ENCODE measurements around the gene PEA15. TPM values are rescaled to one million over a fixed set of nuclear protein-coding genes. Genes with fewer than 3 reads are reported as not detected.

The PEA15 gene
- total RNA-seq, 1 experiment from 2014 or later: 94.3 TPM

GRCh38 chr1:160188341-160188740 lies 16.8 kb upstream of the PEA15 start:
- DNase-seq (ENCODE audit: low read depth, low spot score): no peak
- no peak for TF ChIP-seq REST (IDR thresholded peaks at IDR 0.05; ENCODE audit: insufficient read depth in 1 of 2, low read depth in 2 of 2, low read length in 1 of 2)
- TF ChIP-seq SIN3A (IDR thresholded peaks at IDR 0.05; ENCODE audit: borderline replicate concordance, insufficient read depth, low read depth, low read length): no peak
- TF ChIP-seq POLR2AphosphoS5 (IDR thresholded peaks at IDR 0.05; ENCODE audit: low read depth, low read length): no peak
- TF ChIP-seq TCF7L2 (IDR thresholded peaks at IDR 0.05; ENCODE audit: low read depth, low read length): no peak
- TF ChIP-seq, protein P1, sequence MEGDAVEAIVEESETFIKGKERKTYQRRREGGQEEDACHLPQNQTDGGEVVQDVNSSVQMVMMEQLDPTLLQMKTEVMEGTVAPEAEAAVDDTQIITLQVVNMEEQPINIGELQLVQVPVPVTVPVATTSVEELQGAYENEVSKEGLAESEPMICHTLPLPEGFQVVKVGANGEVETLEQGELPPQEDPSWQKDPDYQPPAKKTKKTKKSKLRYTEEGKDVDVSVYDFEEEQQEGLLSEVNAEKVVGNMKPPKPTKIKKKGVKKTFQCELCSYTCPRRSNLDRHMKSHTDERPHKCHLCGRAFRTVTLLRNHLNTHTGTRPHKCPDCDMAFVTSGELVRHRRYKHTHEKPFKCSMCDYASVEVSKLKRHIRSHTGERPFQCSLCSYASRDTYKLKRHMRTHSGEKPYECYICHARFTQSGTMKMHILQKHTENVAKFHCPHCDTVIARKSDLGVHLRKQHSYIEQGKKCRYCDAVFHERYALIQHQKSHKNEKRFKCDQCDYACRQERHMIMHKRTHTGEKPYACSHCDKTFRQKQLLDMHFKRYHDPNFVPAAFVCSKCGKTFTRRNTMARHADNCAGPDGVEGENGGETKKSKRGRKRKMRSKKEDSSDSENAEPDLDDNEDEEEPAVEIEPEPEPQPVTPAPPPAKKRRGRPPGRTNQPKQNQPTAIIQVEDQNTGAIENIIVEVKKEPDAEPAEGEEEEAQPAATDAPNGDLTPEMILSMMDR (IDR thresholded peaks at IDR 0.05): no peak
- no peak overlapping the region for H3K4me3 ChIP-seq (ENCODE audit: low read depth in 2 of 2, low read length in 2 of 2)
- ATAC-seq: no peak
- H3K36me3 ChIP-seq (ENCODE audit: control insufficient read depth, insufficient read depth, low read length): no peaks in the 10 kb centered on the region
- H3K27ac ChIP-seq (ENCODE audit: low read length): no peak overlapping the region
- intact Hi-C loops (cut with micrococcal nuclease; ENCODE audit: unreplicated experiment) (no loop called here), in situ Hi-C loops (cut with HindIII; ENCODE audit: low pct_unique_long_range_greater_than_20kb, low sequenced_read_pairs) (no loop called here)
- H3K9me3 ChIP-seq (ENCODE audit: control insufficient read depth, insufficient read depth, low read depth, low read length): no peaks in the 10 kb centered on the region
- no peaks in the 10 kb centered on the region; the same call in 1 of the 2 replicates for H3K27me3 ChIP-seq (ENCODE audit: control insufficient read depth, insufficient read depth, low read length)
- no TSS peak for BruUV-seq (replicated peaks)
- CTCF ChIA-PET: interaction anchor here (0.6 kb wide), 1 partner anchor 1037 kb away, joined by 10 read pairs; no protein-coding TSS in a partner anchor
- H3K4me1 ChIP-seq (ENCODE audit: control insufficient read depth, insufficient read depth, low read length): peaks cover 5% of the 10 kb centered on the region; the same call in 1 of the 2 replicates
- POLR2A ChIA-PET: no interaction called here

- intact Hi-C loops (cut with micrococcal nuclease; ENCODE audit: unreplicated experiment) (loop anchor here (10.0 kb wide), 1 partner anchor 85 kb away; no protein-coding TSS in a partner anchor), in situ Hi-C loops (cut with HindIII; ENCODE audit: low pct_unique_long_range_greater_than_20kb, low sequenced_read_pairs) (no loop called here)
- ATAC-seq (no peak), DNase-seq (ENCODE audit: low read depth, low spot score) (no peak)
- Histone ChIP-seq H3K27me3 (ENCODE audit: control insufficient read depth, insufficient read depth, low read length) (no peaks in the 10 kb centered on the region), H3K9me3 (ENCODE audit: control insufficient read depth, insufficient read depth, low read depth, low read length) (no peaks in the 10 kb centered on the region), H3K27ac (ENCODE audit: low read length) (no peak within 1 kb of the TSS), H3K36me3 (ENCODE audit: control insufficient read depth, insufficient read depth, low read length) (no peaks in the 10 kb centered on the region), H3K4me3 (ENCODE audit: low read depth in 2 of 2, low read length in 2 of 2) (no peak within 1 kb of the TSS), H3K4me1 (ENCODE audit: control insufficient read depth, insufficient read depth, low read length) (peaks cover 7% of the 10 kb centered on the region; the same call in 1 of the 2 replicates)
- CTCF ChIA-PET: interaction anchor here (0.8 to 1.0 kb wide), 3 partner anchors 62 to 102 kb away, joined by 3 to 4 read pairs (median 3); no protein-coding TSS in a partner anchor
- TF ChIP-seq SIN3A (IDR thresholded peaks at IDR 0.05; ENCODE audit: borderline replicate concordance, insufficient read depth, low read depth, low read length): no peak
- no peak for TF ChIP-seq POLR2AphosphoS5 (IDR thresholded peaks at IDR 0.05; ENCODE audit: low read depth, low read length)
- TF ChIP-seq TCF7L2 (IDR thresholded peaks at IDR 0.05; ENCODE audit: low read depth, low read length): no peak
- TF ChIP-seq, protein P1 (IDR thresholded peaks at IDR 0.05): no peak
- TF ChIP-seq REST (IDR thresholded peaks at IDR 0.05; ENCODE audit: insufficient read depth in 1 of 2, low read depth in 2 of 2, low read length in 1 of 2): no peak
- BruUV-seq (replicated peaks): no TSS peak
- POLR2A ChIA-PET: no interaction called here
Measured at GRCh38 chr1:160189649-160190625, 15.2 kb upstream of the PEA15 start, which contains the start of gene CASQ1. Gene CASQ1 (plus strand): TSS chr1:160190575. CDS start chr1:160190752, 177 bp downstream.
